ENCODE measurements around the gene RAPGEFL1. TPM values are rescaled to one million over a fixed set of nuclear protein-coding genes. Genes with fewer than 3 reads are reported as not detected.

The RAPGEFL1 gene
- total and polyA plus RNA-seq, 10 of the 15 experiments (the other 5 are each of a cell fraction or from before 2014, with no cell fraction given): 0.13 to 3.2 (median 1.5) TPM

GRCh38 chr17:40168262-40168832, 8.9 kb upstream of the RAPGEFL1 start (continued):
- no peak for TF ChIP-seq ZBTB40 (IDR thresholded peaks at IDR 0.05; ENCODE audit: borderline replicate concordance)
- no peak for TF ChIP-seq PBX3 (IDR thresholded peaks at IDR 0.05; ENCODE audit: insufficient replicate concordance, low read depth, low read length)
- TF ChIP-seq USF2 (IDR thresholded peaks at IDR 0.05; ENCODE audit: borderline replicate concordance, low read depth, low read length): no peak
- no peak for TF ChIP-seq MEF2A (IDR thresholded peaks at IDR 0.05; ENCODE audit: insufficient read depth, low read depth, low read length)
- TF ChIP-seq RUNX3 (IDR thresholded peaks at IDR 0.05; ENCODE audit: low read length): peak; percentile 36
- no peak for TF ChIP-seq KLF5 (IDR thresholded peaks at IDR 0.05; ENCODE audit: partially characterized antibody)
- TF ChIP-seq POU2F2 (IDR thresholded peaks at IDR 0.05; ENCODE audit: borderline replicate concordance, low read depth, low read length): no peak
- no peak for TF ChIP-seq CEBPZ (IDR thresholded peaks at IDR 0.05; ENCODE audit: low read depth, low read length)
- no peak for TF ChIP-seq LARP7 (IDR thresholded peaks at IDR 0.05)
